IPS-20b (cell line): Measurements from ENCODE around the gene GPR68.
A peak's percentile ranks its signal among the peaks of the same experiment; 100 is the strongest.

Source experiments
- H3K27ac ChIP-seq: one replicate; pipeline ENCODE4 v1.5.1; 2013; ENCODE audit warnings: low read length
- H3K27me3 ChIP-seq: 2 replicates; pipeline ENCODE4 v1.6.1; 2013; ENCODE audit warnings: mild to moderate bottlenecking, low read length, inconsistent platforms; ENCODE audit not compliant: insufficient read depth
- H3K36me3 ChIP-seq: 2 replicates; pipeline ENCODE4 v1.6.1; 2013; ENCODE audit warnings: low read depth, mild to moderate bottlenecking, inconsistent platforms, low read length, moderate library complexity; ENCODE audit not compliant: insufficient read depth
- H3K4me1 ChIP-seq: 2 replicates; pipeline ENCODE4 v1.6.1; 2013; ENCODE audit warnings: mild to moderate bottlenecking, control low read depth, inconsistent platforms, low read length, moderate library complexity; ENCODE audit not compliant: insufficient read depth
- H3K4me3 ChIP-seq: 2 replicates; pipeline ENCODE4 v1.5.1; 2013; ENCODE audit warnings: mild to moderate bottlenecking, low read length, inconsistent platforms
- H3K9ac ChIP-seq: 2 replicates; pipeline ENCODE4 v1.6.1; 2013; ENCODE audit warnings: low read depth, mild to moderate bottlenecking, inconsistent platforms, low read length, moderate library complexity
- H3K9me3 ChIP-seq: 2 replicates; pipeline ENCODE4 v1.6.1; 2013; ENCODE audit warnings: mild to moderate bottlenecking, low read depth, low read length, inconsistent platforms; ENCODE audit not compliant: insufficient read depth

The GPR68 gene

DNA sequence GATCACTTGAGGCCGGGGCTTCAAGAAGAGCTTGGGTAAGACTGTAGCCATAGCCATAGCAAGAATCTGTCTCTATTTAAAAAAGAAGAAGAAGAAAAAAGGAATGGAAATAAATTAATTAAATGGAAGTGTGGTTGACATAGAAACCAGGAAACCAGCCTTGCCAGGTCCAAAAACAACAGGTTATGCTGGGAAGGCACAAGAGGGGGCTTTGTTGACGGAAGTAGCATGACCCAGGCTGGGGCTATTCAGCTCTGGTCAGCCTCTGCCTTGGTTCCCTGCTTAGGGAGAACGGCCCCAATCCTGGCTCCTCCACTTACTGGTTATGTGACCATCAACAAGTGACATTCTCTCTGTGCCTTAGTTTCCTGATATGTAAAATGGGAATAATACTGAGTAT is 14.4 kb upstream of the GPR68 start:
- Histone ChIP-seq H3K9me3 (no peaks in the 10 kb centered on the region), H3K36me3 (no peaks in the 10 kb centered on the region), H3K27ac (no peak overlapping the region), H3K27me3 (peaks cover 29% of the 10 kb centered on the region), H3K9ac (no peak overlapping the region), H3K4me3 (no peak overlapping the region), H3K4me1 (0 out of 2 replicates have a peak, but pooled peaks cover 6% of the 10 kb centered on the region)

DNA sequence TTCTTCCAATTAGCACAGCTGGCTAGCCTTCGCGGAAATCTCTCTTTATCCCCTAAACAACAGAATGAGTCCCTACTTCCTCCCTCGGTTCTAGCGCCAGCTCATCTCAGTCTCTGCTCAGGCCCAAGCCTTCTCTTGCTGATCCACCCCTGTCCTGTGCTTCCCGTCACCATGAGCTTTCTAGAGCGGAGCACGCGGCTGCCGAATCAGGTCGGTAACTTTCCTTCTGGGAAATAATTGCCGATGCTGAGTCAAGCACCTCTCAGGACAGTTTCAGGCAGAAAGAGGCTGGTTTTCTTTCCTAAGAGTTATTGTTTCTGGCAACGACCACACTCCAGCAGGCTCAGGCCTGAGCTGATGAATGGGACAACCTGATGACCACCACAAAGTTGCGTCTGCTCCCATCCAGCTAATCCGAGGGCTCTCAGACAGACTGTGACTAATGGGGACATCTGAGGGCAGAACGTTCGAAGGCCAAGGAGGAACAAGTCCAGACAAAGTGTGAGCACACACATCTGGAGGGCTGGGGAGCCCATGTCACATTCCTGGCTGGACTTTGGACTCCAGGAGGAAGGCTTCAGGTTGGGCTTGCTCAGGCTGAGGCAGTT is 13.6 kb upstream of the GPR68 start:
- no peak overlapping the region for H3K27ac ChIP-seq
- H3K4me3 ChIP-seq = no peak overlapping the region
- peaks cover 26% of the 10 kb centered on the region for H3K27me3 ChIP-seq
- H3K9ac ChIP-seq = no peak overlapping the region
- H3K9me3 ChIP-seq = no peaks in the 10 kb centered on the region
- H3K4me1 ChIP-seq = 0 out of 2 replicates have a peak, but pooled peaks cover 6% of the 10 kb centered on the region
- H3K36me3 ChIP-seq = no peaks in the 10 kb centered on the region

DNA sequence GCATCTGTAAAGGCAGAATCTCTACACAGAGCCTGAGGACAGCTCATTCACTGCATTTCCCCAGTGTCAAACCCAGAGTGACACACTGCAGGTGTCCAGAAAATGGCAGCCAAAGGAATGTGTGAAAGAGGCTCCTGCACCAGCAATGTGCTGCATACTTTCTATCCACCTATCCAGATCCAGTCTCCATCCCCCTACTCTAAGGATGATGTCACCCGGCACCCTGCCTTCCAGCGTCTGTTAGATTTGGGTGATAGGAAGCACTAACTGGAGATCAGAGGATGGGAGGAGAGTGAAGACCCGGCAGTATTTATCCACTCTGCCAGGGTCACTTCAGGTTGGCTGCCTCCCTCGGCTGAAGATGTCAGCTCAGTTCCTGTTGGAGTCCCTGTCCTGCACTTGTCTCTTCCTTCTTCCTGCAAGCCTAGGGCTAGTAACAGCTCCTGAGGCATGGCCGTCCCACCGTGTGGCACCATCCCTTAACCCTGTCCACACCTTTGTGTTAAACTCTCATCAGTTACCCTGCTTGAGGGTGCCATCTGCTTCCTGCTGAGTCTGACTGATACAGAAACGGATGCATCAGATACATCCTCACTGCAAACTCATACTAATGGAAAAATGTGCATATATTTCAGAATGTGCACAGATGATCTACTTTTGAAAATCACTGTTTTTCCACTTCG is 13.0 kb upstream of the GPR68 start:
- H3K4me1 ChIP-seq = 0 out of 2 replicates have a peak, but pooled peaks cover 9% of the 10 kb centered on the region
- H3K27me3 ChIP-seq = peaks cover 29% of the 10 kb centered on the region
- no peaks in the 10 kb centered on the region for H3K36me3 ChIP-seq
- no peak overlapping the region for H3K4me3 ChIP-seq
- no peak overlapping the region for H3K27ac ChIP-seq
- no peak overlapping the region for H3K9ac ChIP-seq
- H3K9me3 ChIP-seq = no peaks in the 10 kb centered on the region

DNA sequence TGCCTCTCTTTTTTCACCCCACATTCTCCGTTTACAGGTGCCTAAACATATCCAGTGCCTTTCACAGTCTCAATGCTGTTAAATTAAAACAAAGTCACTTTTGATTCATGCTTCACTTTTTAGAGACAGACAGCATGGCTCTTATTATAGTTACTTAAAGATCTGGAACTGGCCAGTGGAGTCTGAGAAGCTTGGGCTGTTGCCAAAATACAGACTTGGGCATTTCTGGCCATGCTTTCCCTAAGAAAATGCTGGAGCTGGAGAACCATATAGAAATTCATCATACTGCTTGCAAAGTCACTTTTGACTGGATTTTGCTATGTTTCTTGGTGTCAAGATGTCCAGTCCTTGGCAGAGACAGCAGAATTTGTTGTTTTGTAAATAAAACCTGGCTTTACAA is 12.2 kb upstream of the GPR68 start:
- Histone ChIP-seq H3K4me3 (no peak overlapping the region), H3K27me3 (peaks cover 37% of the 10 kb centered on the region), H3K4me1 (0 out of 2 replicates have a peak, but pooled peaks cover 9% of the 10 kb centered on the region), H3K9ac (no peak overlapping the region), H3K9me3 (no peaks in the 10 kb centered on the region), H3K27ac (no peak overlapping the region), H3K36me3 (no peaks in the 10 kb centered on the region)

DNA sequence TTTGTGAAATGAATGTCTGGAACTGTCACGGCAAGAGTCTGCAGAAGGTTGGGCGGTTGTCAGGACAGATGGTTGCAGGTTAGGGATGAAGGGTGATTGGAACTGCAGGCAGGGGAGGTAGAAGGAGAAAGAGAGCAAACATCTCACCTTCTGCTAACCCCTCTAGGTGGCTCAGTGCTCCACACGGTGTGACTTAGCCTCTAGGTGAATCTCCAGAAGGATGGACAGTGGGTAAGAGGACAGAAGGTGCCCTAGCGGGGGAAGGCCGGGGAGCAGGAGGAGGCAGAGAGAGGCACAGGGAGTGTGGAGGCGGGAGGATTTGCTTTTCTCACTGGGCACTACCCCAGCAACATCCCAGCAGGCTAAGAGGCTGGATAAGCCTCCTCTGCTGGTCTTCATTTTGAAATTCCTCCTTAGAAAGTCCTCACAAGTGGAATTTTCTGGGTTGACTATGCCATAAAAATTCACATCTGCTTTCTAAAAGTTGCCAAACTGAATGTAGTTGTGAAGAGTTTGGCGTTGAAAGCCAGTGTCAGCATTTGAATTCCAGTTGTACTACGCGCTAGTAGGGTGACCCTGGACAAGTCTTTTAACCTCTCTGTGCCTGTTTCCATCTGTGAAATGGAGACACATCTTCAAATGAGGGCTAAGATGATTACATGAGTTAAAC is 10.7 kb upstream of the GPR68 start:
- no peak overlapping the region for H3K27ac ChIP-seq
- H3K4me1 ChIP-seq = 0 out of 2 replicates have a peak, but pooled peaks cover 9% of the 10 kb centered on the region
- H3K9ac ChIP-seq = no peak overlapping the region

DNA sequence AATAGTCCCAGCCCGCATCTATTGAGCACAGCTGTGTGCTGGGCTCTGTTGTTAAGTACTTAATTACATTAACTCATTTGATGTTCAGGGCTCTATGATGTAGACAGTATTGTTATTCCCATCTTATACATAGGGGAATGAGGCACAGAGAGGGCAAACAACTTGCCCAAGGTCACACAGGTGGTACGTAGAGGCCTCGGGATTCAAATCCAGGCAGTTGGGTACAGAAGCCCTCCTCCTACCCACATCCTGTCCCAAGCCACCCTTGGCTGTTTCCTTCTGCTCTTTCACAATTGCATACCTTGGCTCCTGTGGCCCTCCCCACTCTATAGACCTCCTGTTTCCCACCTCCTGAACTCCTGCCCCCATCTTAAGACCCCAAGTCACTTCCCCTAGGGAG is 10.0 kb upstream of the GPR68 start:
- Histone ChIP-seq H3K4me1 (peaks cover 12% of the 10 kb centered on the region; the same call in 1 of the 2 replicates), H3K4me3 (no peak overlapping the region), H3K36me3 (no peaks in the 10 kb centered on the region), H3K9ac (no peak overlapping the region), H3K9me3 (no peaks in the 10 kb centered on the region), H3K27ac (no peak overlapping the region), H3K27me3 (peaks cover 37% of the 10 kb centered on the region)

More for the DNA sequence above, 10.7 kb upstream of the GPR68 start:
- no peak overlapping the region for H3K4me3 ChIP-seq
- H3K9me3 ChIP-seq = no peaks in the 10 kb centered on the region
- peaks cover 37% of the 10 kb centered on the region for H3K27me3 ChIP-seq
- no peaks in the 10 kb centered on the region for H3K36me3 ChIP-seq

DNA sequence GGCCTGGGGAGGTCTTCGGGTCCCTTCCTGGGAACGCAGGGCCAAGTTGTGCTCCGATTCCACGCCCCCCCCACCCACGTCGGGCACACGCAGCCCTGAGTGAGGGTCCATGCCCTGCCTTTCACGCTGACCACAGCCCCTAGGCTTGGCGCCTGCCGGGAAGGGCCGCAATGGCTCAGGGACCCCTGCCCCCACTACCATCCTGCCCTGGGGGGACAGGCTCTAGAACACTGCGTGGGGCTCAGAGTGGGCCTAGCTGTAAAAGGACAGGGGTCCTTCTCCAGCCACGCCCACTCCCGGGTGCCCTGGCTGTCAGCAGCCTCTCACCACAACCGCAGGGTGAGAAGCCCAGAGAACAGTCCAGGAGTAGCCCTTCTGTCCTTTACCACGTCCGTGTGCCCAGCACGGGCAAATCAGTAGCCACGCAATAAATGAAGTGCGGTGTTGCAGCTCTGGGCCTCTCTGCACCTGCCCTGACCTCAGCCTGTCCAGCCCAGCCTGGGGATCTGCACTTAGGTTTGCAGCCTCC is 9.4 kb upstream of the GPR68 start:
- Histone ChIP-seq H3K27me3 (peaks cover 37% of the 10 kb centered on the region), H3K9me3 (no peaks in the 10 kb centered on the region), H3K4me3 (peak overlapping the region; percentile 71), H3K4me1 (peaks cover 12% of the 10 kb centered on the region; the same call in 1 of the 2 replicates), H3K27ac (no peak overlapping the region), H3K36me3 (no peaks in the 10 kb centered on the region), H3K9ac (peak overlapping the region; percentile 22; the same call in 1 of the 2 replicates)

DNA sequence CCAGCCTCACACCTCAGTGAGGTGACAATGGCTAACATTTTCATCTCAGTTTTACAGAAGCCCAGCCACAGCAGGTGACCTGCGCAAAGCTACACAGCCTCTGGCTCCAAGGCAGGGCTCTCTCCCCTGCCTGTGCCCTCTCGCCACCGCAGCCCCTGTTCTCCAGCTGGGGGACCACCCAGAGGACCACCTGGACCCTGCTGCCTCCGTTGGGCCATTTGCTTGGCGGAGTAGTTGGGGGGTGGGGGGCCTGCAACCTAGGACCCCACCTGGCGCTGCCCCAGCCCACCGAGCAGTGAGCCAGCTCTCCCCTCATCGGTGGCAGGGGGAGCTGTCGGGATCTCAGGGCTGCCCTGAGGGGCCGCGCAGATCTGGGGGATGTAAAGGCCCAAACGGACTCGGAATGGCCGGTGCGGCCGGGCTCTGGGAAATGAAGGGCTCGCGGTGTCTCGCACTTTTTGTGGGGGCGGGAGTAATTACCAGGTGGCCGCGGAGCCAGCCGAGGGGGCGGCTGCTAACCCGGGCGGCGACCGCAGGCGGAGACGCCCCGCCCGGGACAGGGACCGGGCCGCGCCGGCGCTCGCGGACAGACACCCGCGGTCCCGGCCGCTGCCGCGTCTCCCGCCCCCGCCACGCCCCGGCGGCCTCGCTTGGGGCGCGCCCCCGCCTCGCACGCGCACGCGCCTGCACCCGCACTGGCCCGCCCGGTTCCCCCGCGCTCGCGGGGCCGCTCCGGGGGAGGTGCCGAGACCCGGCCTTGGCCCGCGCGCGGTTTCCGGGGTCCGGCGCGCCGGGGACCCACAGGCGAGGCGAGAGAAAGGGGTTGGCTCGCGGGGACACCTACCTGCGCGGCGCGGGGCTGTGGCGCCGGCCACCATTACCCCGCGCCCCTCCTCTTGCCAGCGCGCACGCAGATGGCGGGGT is 8.6 kb upstream of the GPR68 start:
- H3K36me3 ChIP-seq = no peaks in the 10 kb centered on the region
- no peak overlapping the region for H3K27ac ChIP-seq
- H3K27me3 ChIP-seq = peaks cover 37% of the 10 kb centered on the region
- H3K9me3 ChIP-seq = no peaks in the 10 kb centered on the region
- H3K4me3 ChIP-seq = peak overlapping the region; percentile 71
- H3K4me1 ChIP-seq = peaks cover 12% of the 10 kb centered on the region; the same call in 1 of the 2 replicates
- peak overlapping the region; percentile 22; the same call in 1 of the 2 replicates for H3K9ac ChIP-seq

DNA sequence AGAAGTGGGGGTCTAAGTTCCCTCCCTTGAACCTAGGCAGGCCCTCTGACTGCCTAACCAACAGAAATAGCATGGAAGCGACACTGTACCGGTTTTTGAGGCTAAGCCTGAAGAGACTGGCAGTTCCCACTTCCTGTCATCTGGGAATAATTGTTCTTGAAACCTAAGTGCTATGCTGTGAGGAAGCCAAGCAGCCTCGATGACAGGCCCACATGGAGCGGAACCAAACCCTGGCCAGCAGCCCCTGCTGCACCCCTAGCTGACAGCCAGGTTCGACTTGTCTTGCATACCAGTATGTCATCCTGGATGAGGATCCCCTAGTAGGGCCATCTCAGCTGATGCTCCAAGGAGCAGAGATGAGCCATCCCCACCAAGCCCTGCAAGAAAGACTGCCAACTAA is 6.4 kb upstream of the GPR68 start:
- no peak overlapping the region for H3K27ac ChIP-seq
- H3K4me3 ChIP-seq = no peak overlapping the region
- peaks cover 6% of the 10 kb centered on the region; the same call in 1 of the 2 replicates for H3K4me1 ChIP-seq

DNA sequence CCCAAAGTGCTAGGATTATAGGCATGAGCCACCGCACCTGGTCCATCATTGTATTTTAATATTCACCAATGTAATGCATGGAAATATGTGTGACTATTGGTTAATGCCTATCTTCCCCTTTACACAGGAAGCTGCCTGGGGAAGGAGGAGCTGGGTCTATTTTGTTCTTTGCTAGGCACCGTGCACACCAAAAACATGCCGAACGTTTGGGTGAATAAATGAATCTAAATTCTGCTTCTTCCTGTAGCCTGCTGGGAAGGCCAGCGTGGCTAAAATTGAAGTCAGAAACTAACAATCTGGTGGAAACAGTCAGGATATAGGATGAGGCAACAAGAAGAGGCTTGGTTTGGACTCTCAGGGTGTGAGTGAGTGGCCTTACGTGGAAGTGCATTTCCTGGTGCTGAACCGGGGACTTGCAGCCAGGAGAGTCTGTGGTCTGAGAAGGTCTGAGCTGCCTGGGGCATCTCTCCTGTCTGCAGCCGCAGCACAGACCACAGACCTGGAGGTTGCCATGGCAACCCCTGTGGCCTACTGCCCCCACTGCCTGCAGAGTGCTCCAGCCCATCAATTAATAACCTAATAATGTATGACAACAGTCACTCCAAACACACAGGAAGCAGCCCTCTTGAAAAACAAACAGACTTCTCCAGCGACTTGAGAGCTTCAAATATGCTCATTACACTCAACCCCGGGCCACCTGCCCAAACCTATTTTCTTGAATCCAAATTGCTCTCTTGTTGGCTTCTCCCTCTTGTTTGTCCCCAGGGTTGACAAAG is 5.5 kb upstream of the GPR68 start:
- H3K36me3 ChIP-seq = no peaks in the 10 kb centered on the region
- H3K9ac ChIP-seq = no peak overlapping the region
- peaks cover 6% of the 10 kb centered on the region; the same call in 1 of the 2 replicates for H3K4me1 ChIP-seq
- H3K4me3 ChIP-seq = no peak overlapping the region
- H3K27ac ChIP-seq = no peak overlapping the region
- peaks cover 30% of the 10 kb centered on the region for H3K27me3 ChIP-seq
- no peaks in the 10 kb centered on the region for H3K9me3 ChIP-seq

More for the DNA sequence above, 6.4 kb upstream of the GPR68 start:
- Histone ChIP-seq H3K36me3 (no peaks in the 10 kb centered on the region), H3K9ac (no peak overlapping the region), H3K9me3 (no peaks in the 10 kb centered on the region), H3K27me3 (peaks cover 37% of the 10 kb centered on the region)
